CD4-positive, alpha-beta T cell treated with Interleukin-12 subunit alpha and Interleukin-12 subunit beta, for 1 hour (primary cell): Measurements from ENCODE around the gene MED25.

Source experiments
- DNase-seq: peaks from one replicate; pipeline ENCODE4 v3.0.0-alpha.2; 2020

Gene MED25

DNA sequence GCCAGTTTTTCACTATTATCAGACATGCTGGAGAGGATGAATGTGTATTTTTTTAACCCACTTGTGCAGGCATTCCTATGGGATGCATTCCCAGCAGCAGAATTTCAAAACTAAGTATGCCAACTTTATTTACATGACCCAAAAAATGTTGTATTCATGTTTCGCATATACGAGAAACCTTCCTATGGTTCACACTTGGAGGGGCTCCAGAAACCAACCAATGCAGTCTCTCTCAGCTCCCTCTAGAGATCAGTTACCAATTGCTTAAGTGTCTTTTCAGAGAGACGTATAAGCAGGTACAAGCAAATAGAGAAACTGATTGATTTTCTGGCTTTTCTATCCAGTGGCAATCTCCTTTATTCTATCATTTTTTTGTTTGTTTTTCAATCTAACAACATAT, 27.3 kb downstream of the MED25 start:
- no peak for DNase-seq

GRCh38 chr19:49846408-49846807, 28.3 kb downstream of the MED25 start:
- DNase-seq: no peak

- peak; percentile 54 for DNase-seq
Observed at GRCh38 chr19:49847731-49848696, 29.9 kb downstream of the MED25 start.

- no peak for DNase-seq
Observed at GRCh38 chr19:49848938-49849337, 30.8 kb downstream of the MED25 start.

- DNase-seq: no peak
Observed at GRCh38 chr19:49849433-49850220, 31.5 kb downstream of the MED25 start.

GRCh38 chr19:49850221-49850486, 32.1 kb downstream of the MED25 start:
- DNase-seq: no peak

GRCh38 chr19:49850487-49851342, 32.6 kb downstream of the MED25 start, which contains the start of gene PTOV1:
Gene PTOV1 (plus strand): TSS chr19:49851159.
- DNase-seq: peak; percentile 91

DNA sequence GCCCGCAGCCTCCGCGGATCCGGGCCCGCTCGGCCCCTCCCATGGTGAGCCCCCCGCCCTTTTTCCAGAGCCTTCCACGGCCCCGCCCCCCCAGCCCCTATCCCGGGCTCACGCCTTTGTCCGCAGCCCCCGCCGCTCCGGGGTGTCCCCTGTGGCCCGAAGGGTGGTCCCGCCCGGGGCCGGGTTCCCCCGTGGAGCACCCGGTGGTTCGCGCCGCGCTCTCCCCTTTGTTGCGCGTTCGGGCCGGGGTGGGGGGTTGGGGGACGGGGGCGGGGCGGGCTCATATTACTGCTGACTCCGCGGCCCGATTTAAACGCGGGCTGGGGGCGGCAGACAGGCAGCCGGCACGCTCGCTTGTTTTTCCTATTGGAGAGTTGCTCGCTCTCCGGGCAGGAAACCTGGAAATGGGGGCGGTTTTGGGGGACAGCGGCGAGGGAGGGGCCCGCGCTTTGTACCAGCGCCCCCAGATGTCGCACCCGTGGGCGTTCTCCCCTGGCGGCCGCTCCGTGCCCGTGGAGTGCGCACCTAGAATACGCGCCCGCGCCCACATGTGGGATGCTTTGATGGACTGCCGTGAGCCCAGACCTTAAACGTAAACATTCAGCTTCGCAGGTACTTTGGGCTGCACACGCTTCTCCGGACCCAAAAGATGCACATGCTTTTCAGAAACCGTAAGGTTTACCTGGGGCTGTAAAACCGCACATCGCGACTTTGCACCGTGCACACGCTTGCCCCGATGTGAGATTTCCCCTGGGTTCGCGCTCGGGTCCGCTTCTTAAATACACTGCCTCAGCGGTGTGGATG, 33.6 kb downstream of the MED25 start:
- peak; percentile 47 for DNase-seq

DNA sequence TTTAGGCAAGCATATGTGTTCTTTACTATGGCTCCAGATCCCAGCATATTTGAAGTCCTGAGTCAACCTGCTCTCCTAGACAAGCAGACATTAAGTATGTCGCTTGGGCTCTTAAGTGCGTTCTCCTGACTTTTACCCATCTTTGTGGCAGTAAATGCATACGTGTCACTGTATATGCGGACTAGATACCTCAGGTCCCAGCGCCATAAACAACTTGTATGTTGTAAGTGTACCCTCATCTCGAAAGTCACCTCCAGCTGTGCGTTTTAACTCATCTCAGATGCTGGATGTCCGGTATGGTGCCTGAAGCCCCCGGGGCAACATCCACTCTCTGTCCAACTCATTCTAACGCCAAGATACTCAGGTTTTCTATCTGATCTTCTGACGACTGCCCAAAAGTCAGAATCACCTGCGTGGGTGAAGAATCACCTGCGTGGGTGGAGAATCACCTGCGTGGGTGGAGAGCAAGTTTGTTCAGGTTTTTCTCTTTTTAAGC, 34.6 kb downstream of the MED25 start:
- no peak for DNase-seq

GRCh38 chr19:49853852-49854377, 35.8 kb downstream of the MED25 start:
- DNase-seq: no peak

- DNase-seq: no peak
Observed at GRCh38 chr19:49854378-49855263, 36.5 kb downstream of the MED25 start.

- no peak for DNase-seq
Observed at GRCh38 chr19:49855277-49855675, 37.2 kb downstream of the MED25 start.

DNA sequence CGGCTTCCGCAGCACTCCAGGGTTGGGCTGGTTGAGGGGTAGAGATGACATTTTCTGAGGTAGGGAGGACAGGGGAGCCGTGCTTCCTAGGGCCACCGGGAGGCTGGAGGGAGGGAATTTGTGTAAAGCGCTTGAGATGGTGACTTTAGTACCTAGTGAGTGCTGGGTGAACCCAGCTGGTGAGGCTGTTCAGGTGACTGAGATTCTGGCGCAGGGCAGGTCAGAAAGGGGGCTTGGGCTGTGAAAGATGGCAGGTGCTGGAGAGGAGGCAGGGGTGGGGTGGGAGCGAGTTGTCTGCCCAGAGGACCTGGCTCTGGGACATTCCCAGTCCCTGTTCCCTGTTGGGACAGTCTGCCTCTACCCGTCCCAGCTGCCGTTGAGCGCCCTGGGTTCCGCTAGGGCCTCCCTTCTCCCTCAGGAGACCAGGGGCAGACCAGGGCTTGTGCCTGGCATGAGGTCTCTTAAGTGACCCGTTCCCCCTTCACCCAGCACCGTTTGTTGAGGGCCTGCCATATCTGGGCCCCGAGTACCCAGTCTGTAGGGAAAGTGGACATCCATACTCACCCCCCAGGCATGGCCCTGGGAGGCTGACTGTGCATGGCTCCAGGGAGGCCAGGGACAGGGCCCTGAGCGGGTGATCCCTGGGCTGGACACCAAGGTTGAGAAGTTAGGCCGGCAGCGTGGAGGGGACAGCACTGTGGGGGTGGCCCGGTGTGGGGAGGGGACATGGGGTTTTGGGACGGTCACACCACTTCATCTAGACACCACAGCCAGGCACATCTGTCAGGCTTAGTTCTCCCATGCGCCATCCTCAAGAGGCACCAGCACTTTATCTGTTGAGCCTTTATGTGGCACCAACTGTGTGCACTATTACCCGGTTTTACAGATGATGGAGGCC, 37.8 kb downstream of the MED25 start:
- DNase-seq: no peak

GRCh38 chr19:49856574-49857021, 38.5 kb downstream of the MED25 start:
- no peak for DNase-seq

DNA sequence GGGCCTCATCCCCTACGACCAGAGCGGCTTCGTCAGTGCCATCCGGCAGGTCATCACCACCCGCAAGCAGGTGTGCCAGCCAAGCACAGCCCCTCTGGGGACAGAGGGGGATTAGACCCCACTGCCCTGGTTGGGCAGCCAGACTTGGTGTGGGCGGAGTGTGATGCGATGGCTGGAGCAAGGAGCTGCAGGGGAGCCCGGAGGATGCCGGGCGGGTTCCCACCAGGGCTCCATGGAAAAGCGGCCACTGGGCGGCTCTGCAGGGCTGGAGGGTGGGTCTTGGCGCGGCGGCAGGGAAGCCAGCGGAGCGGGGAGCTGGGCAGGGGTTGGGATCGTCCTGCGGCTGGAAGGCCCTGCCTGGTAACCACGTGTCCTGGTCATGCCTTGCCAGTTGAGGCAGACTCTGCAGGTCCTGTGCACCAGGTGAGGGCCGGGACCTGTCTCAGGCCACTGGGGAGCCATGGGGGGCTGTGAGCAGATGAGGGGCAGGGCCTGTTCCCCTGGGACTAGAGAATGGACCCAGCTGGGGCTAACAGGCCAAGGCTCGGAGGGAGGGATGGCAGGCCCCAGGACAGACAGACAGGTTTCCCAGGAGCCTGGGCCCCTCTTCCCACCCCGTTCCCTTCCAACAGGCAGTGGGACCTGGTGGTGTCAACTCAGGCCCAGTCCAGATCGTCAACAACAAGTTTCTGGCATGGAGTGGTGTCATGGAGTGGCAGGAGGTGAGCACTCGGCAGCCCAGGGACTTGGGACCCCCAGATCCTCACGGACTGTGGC, 39.2 kb downstream of the MED25 start:
- DNase-seq: no peak

GRCh38 chr19:49857838-49858087, 39.7 kb downstream of the MED25 start:
- DNase-seq: no peak

DNA sequence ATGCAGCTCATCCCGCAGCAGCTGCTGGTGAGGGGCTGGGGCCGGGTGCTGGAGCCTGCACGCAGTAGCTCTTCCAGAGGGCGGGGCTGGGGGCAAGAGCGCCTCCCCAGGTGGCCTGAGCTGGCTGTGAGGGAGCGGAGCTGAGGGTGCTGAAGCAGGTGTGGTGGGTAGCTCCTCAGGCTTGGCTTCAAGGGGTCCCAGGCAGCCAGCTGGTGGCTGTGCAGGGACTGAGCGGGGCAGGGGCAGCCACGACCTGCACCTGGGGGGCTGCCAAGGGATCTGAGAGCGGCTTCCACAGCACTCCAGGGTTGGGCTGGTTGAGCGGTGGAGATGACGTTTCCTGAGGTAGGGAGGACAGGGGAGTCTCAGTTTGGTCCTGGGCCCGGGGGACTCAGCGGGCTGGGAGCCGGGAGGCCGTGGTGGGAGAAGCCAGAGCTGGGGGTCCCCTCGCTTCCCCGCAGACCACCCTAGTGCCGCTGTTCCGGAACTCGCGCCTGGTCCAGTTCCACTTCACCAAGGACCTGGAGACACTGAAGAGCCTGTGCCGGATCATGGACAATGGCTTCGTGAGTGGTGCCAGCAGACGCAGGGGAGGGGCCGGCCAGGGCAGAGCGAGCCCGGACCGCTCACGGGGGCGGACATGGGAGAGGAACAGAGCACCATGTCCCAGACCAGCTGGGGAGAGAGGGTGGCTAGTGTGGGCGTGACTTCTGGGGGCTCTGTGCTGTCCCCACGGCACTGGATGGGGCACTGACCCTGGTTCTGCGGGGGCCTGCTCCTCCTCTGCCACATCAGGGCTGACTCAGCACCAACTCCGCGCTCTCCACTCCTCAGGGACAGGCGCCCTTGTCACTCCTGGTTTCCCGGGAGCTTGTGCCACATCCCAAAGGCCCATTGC, 40.2 kb downstream of the MED25 start:
- no peak for DNase-seq
